ENCODE data around the gene BIRC5. TPM values are rescaled to one million over a fixed set of nuclear protein-coding genes. Genes with fewer than 3 reads are reported as not detected.

The BIRC5 gene
- total RNA-seq, 1 donor, result 50.1 TPM

DNA sequence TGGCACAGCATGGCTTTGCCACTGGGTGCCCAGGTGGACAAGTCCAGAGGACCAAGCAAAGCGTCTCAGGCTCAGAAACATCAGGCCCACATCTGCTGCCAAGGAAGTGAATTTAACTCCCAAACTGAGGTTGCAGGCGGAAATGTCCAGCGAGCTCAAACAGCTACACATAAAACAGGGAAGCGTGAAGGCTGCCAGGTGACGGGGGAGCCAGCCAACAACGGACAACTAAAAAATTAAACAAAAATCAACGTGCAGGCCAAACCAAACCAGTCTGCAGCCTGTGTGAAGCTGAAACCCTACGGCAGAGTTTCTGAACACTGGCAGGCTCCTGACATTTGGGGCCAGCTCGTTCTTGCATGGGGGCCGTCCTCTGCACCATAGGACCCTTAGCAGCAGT is 29.7 kb upstream of the BIRC5 start:
- no peak for DNase-seq (ENCODE audit: low read depth)
- H3K4me3 ChIP-seq (ENCODE audit: low read depth, low read length), result no peak overlapping the region
- TF ChIP-seq, protein P1, sequence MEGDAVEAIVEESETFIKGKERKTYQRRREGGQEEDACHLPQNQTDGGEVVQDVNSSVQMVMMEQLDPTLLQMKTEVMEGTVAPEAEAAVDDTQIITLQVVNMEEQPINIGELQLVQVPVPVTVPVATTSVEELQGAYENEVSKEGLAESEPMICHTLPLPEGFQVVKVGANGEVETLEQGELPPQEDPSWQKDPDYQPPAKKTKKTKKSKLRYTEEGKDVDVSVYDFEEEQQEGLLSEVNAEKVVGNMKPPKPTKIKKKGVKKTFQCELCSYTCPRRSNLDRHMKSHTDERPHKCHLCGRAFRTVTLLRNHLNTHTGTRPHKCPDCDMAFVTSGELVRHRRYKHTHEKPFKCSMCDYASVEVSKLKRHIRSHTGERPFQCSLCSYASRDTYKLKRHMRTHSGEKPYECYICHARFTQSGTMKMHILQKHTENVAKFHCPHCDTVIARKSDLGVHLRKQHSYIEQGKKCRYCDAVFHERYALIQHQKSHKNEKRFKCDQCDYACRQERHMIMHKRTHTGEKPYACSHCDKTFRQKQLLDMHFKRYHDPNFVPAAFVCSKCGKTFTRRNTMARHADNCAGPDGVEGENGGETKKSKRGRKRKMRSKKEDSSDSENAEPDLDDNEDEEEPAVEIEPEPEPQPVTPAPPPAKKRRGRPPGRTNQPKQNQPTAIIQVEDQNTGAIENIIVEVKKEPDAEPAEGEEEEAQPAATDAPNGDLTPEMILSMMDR (IDR thresholded peaks at IDR 0.05; ENCODE audit: insufficient read depth, low read depth, low read length), result no peak

DNA sequence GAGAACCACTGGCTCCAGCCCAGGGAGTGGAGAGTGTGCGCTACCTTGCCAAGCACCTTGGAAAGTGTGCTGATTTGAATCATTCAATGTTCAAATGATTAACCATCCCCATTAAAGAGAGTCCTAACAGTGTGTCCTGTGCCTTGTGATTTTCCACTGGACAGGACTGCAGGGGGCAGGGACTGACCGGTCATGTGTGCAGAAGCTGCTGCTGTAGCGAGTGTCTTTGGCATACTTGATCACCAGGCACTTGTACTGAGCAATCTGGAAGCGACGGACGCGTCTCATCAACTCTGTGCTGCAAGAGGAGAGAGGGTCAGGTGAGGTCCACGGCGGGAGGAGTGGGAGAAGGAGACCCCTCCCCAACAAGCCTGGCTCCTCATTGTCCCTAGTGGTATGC is 29.2 kb upstream of the BIRC5 start:
- no peak overlapping the region for H3K4me3 ChIP-seq (ENCODE audit: low read depth, low read length)
- DNase-seq (ENCODE audit: low read depth), result no peak
- TF ChIP-seq, protein P1 (IDR thresholded peaks at IDR 0.05; ENCODE audit: insufficient read depth, low read depth, low read length), result no peak

DNA sequence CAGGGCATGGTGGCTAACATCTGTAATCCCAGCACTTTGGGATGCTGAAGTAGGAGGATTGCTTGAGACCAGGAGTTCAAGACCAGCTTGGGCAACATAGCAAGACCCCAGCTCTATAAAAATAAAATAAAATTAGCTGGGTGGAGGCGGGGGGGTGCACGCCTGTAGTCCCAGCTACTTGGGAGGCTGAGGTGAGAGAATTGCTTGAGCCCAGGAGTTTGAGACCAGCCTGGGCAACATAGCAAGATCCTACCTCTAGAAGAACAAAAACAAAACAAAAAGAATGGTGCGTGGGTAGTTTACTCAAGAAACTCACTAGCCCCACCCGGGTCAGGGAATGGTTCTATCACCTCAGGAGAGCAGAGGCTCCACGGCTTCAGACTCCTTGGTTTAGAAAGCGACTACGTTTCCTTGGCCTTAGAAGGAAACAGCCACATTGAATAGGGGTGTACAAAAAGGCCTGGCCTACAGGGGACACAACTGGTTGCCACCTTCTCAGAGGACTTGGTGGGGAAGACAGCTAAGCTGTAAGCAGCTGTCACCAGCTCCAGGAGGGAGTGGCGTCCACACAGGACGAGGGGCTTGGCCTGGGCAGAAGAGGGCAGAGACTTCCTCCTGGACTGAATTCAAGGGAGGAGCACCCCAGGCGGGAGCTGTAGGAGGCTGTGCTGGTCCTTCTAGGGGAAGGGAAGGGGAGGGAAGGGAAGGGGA is 27.9 kb upstream of the BIRC5 start:
- DNase-seq (ENCODE audit: low read depth), result no peak
- TF ChIP-seq, protein P1 (IDR thresholded peaks at IDR 0.05; ENCODE audit: insufficient read depth, low read depth, low read length), result no peak

DNA sequence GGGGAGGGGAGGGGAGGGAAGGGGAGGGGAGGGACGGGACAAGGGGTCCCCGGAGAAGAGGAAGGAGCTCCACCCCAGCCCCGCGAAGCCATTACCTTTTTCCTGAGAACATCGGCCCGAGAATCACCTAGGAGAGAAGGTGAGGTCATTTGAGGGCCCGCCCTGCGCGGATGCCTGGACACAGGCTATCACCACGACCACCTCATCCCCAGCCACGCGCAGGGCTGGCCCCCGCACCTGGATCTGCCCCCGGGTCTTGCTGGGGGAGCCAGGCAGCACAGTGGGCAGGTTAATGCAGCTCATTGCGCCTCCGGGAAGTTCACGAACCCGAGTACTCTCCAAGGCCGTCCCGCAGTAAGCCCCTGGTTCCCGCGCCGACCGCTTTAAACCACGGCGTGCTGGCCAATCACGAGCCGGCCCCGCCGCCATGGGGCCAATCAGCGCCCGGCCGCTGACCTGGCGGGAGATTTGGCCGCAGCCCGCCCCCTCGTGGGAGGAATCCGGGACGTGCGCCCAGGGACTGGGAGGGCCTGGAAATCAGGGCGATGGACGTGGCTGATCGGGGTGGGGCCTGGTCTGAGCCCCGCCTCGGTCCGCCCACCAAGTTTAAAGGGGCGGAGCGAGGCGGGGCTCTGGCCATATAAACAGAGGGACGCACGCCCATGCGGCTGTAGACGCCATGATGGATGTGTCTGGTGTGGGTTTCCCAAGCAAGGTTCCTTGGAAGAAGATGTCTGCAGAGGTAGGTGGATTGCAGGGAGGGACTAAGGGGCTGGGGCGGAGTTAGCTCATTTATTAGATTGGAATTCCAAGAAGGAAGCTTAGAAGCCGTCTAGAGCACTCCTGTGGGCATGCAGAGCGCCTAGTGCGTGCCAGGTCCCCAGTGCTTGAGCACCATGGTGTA is 27.1 kb upstream of the BIRC5 start, which contains the start of the genes AFMID and TK1:
Gene AFMID (plus strand): TSS at position 671 of the 904 bp plus-strand sequence. CDS start 9 bp downstream, at position 680.
Gene TK1 (minus strand): TSS at position 361 of the 904 bp plus-strand sequence. CDS start 58 bp downstream, at position 303.
- TF ChIP-seq, protein P1 (IDR thresholded peaks at IDR 0.05; ENCODE audit: insufficient read depth, low read depth, low read length), result peak; percentile 79
- H3K4me3 ChIP-seq (ENCODE audit: low read depth, low read length), result peak within 1 kb of the TSS; percentile 77
- DNase-seq (ENCODE audit: low read depth), result peak; percentile 98

More for the DNA sequence above, 27.9 kb upstream of the BIRC5 start:
- H3K4me3 ChIP-seq (ENCODE audit: low read depth, low read length), result peak overlapping the region; percentile 77

DNA sequence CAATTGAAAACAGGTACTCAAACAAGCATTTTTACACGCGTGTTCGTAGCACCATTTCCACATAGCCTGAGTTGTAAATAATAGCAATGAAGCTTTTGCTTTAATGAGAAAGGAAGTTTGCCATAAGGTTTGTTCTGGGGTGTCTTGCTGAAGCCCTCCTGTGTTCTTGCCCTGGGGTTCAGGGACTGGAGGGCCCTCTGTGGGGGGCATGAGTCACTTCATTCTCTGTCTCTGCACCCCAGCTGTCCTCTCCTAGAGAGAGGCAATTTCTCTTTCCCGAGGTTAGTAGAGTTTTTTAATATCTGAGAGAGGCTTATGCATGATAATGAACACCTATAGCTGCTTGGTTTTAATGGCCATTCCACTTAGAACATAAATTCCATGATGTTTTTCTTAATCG is 17.3 kb upstream of the BIRC5 start:
- DNase-seq (ENCODE audit: low read depth), result no peak
- TF ChIP-seq, protein P1 (IDR thresholded peaks at IDR 0.05; ENCODE audit: insufficient read depth, low read depth, low read length), result no peak
- H3K4me3 ChIP-seq (ENCODE audit: low read depth, low read length), result no peak overlapping the region

DNA sequence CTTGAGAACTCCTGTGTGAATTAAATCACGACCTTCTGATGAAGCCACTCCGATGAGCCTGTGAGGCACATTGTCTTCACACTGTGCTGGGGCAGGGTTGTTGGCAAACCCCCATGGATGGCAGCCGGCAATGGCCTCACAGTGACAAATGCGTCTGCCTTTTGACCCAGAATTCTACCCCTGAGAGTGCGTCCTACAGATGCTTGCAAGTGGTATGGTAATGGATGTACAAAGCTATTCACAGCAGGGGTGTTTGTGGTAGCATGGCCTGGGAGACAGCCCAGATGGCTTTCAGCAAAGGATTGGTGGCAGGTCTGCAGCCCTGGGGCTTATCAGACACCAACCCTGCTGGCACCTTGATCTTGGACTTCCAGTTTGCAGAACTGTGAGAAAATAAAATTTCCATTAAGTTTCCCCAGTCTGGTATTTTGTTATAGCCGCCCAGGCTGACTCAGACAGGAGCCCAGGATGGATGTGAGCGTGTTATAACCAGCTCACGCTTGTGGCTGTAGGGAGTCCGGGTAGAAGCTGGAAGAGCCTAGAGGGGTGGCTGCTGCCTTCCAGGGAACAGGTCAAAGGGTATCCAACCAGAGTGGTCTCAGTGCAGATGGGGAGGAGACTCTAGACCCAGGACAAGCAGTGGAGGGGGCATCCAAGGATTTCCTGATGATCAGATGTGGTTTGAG is 16.8 kb upstream of the BIRC5 start:
- TF ChIP-seq, protein P1 (IDR thresholded peaks at IDR 0.05; ENCODE audit: insufficient read depth, low read depth, low read length), result no peak
- DNase-seq (ENCODE audit: low read depth), result no peak

More for the DNA sequence above, 16.8 kb upstream of the BIRC5 start:
- no peak overlapping the region for H3K4me3 ChIP-seq (ENCODE audit: low read depth, low read length)

All from fibroblast of villous mesenchyme (primary cell).